ENCODE measurements around the gene RAF1.

GRCh38 chr3:12569836-12570235, 94.1 kb downstream of the RAF1 start:
- TF ChIP-seq POLR2A (IDR thresholded peaks at IDR 0.05) (no peak), CTCF (IDR thresholded peaks at IDR 0.05 in 4 of 5, conservative IDR thresholded peaks at IDR 0.05 in 1 of 5) (no peak)
